Suprapubic skin (tissue), 3 donors: ENCODE results near the gene PRR23B.
"Not testable (repeated sequence)": the region's sequence is repeated elsewhere in the genome, so short reads cannot be mapped to it uniquely, and the experiment has no call there.

ENCODE experiments used
- EP300 ChIP-seq: sonication (generic); formaldehyde crosslinking; IDR thresholded peaks from one replicate; pipeline ENCODE4 v1.6.1; 2017; ENCODE audit warnings: antibody characterized with exemption
- POLR2A ChIP-seq, 2 donors: fragments of 450-650 bp; IDR thresholded peaks; one replicate each; pipeline ENCODE4 v1.6.1; 2017; ENCODE audit warnings: antibody characterized with exemption in 2 of 2, mild to moderate bottlenecking in 2 of 2, moderate library complexity in 2 of 2
- TF ChIP-seq, protein P1 (sequence below), 2 donors: fragments of 200-600 bp in 1 of 2; fragments of 450-650 bp in 1 of 2; sonication (generic) in 1 of 2; IDR thresholded peaks; one replicate each; pipeline ENCODE4 v1.5.1; 2016 to 2019; ENCODE audit warnings: antibody characterized with exemption in 2 of 2, mild to moderate bottlenecking in 1 of 2, moderate library complexity in 1 of 2

DNA sequence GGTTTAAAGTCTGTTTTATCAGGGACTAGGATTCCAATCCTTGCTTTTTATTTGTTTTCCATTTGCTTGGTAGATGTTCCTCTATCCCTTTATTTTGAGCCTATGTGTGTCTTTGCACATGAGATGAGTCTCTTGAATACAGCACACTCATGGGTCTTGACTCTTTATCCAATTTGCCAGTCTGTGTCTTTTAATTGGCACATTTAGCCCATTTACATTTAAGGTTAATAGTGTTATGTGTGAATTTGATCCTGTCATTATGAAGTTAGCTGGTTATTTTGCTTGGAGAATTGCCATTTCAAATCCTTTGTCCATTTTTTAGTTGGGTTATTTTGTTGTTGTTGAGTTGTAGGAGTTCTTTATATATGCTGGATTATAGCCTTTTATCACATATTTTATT, 9.8 kb upstream of the PRR23B start:
- TF ChIP-seq, protein P1, sequence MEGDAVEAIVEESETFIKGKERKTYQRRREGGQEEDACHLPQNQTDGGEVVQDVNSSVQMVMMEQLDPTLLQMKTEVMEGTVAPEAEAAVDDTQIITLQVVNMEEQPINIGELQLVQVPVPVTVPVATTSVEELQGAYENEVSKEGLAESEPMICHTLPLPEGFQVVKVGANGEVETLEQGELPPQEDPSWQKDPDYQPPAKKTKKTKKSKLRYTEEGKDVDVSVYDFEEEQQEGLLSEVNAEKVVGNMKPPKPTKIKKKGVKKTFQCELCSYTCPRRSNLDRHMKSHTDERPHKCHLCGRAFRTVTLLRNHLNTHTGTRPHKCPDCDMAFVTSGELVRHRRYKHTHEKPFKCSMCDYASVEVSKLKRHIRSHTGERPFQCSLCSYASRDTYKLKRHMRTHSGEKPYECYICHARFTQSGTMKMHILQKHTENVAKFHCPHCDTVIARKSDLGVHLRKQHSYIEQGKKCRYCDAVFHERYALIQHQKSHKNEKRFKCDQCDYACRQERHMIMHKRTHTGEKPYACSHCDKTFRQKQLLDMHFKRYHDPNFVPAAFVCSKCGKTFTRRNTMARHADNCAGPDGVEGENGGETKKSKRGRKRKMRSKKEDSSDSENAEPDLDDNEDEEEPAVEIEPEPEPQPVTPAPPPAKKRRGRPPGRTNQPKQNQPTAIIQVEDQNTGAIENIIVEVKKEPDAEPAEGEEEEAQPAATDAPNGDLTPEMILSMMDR (IDR thresholded peaks at IDR 0.05) = not testable (repeated sequence)
- not testable (repeated sequence) for TF ChIP-seq EP300; POLR2A (IDR thresholded peaks at IDR 0.05)
